Measurements from ENCODE around the gene SELENON. TPM values are rescaled to one million over a fixed set of nuclear protein-coding genes. Genes with fewer than 3 reads are reported as not detected.

SELENON gene
- total RNA-seq, 3 donors from 2014 or later: 16.6 to 39.0 (median 22.1) TPM

DNA sequence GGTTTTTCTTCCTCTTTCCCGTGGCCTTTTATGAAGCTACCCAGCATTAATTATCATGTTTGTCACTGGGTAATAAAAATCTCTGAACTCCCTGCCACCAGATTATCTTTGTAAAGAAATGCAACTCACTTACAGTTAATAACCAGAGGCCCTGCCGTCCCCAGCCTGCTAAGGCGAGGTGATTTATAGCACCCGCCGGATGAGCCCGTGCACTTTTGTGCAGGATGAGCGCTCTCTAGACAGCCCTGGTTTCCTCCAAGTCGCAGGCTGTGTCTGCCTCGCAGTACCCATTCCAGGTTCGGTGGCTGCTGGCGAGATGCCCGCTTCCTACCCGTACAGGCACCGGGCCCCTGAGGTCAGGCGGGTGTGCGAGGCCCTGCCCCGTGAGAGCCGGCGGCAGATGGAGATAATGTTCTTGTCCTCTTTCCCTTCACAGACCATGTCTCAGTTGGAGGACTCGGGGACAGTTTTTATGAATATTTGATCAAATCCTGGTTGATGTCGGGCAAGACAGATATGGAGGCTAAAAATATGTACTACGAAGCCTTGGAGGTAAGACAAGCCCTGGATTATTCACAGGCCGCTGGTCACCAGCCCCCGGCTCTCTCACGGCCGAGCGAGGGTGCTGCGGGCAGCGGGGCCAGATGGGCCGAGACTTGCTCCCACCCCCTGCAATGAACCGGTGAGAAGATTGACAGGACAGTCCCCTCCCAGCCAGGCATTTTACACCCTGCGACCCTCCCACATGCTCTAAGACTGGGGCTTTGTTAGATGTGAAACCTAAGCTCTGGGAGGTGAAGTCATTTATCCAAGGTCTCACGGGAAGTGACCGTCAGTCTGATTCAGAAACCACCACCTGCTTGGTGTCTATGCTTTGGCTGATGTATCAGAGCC, 28.5 kb upstream of the SELENON start:
- intact Hi-C loops (cut with DNase I; ENCODE audit: low total_unique reads): no loop called here
- no peaks in the 10 kb centered on the region for H3K36me3 ChIP-seq
- DNase-seq (ENCODE audit: low spot score in 2 of 2): no peak
- H3K4me1 ChIP-seq: peaks cover 0 to 9% of the 10 kb centered on the region in 2 donors
- no peak overlapping the region for H3K27ac ChIP-seq
- TF ChIP-seq POLR2AphosphoS5 (IDR thresholded peaks at IDR 0.05) (no peak), POLR2A (IDR thresholded peaks at IDR 0.05) (no peak)
- TF ChIP-seq, protein P1, sequence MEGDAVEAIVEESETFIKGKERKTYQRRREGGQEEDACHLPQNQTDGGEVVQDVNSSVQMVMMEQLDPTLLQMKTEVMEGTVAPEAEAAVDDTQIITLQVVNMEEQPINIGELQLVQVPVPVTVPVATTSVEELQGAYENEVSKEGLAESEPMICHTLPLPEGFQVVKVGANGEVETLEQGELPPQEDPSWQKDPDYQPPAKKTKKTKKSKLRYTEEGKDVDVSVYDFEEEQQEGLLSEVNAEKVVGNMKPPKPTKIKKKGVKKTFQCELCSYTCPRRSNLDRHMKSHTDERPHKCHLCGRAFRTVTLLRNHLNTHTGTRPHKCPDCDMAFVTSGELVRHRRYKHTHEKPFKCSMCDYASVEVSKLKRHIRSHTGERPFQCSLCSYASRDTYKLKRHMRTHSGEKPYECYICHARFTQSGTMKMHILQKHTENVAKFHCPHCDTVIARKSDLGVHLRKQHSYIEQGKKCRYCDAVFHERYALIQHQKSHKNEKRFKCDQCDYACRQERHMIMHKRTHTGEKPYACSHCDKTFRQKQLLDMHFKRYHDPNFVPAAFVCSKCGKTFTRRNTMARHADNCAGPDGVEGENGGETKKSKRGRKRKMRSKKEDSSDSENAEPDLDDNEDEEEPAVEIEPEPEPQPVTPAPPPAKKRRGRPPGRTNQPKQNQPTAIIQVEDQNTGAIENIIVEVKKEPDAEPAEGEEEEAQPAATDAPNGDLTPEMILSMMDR (IDR thresholded peaks at IDR 0.05): no peak
- no peaks in the 10 kb centered on the region for H3K9me3 ChIP-seq
- H3K27me3 ChIP-seq: no peaks in the 10 kb centered on the region
- no peak overlapping the region for H3K4me3 ChIP-seq

DNA sequence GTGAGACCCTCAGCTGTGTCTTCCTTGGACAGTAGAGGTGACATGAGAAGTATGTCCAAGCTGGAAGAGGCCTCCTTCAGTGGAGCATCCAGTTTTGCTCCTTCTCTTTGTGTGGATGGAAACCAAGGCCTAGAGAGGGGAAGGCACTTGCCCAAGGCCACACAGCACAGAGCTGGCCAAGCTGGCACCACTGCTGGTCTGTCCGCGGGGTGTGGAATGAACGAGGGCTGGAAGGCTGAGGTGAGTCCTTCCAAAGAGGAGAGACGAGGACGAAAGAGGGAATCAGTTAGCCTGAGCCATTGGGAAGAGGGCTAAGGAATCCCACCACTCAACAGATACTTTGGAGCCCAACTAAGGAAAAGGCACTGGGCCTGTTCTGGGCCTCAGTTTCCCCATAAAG, 27.8 kb upstream of the SELENON start:
- no peak overlapping the region for H3K27ac ChIP-seq

DNA sequence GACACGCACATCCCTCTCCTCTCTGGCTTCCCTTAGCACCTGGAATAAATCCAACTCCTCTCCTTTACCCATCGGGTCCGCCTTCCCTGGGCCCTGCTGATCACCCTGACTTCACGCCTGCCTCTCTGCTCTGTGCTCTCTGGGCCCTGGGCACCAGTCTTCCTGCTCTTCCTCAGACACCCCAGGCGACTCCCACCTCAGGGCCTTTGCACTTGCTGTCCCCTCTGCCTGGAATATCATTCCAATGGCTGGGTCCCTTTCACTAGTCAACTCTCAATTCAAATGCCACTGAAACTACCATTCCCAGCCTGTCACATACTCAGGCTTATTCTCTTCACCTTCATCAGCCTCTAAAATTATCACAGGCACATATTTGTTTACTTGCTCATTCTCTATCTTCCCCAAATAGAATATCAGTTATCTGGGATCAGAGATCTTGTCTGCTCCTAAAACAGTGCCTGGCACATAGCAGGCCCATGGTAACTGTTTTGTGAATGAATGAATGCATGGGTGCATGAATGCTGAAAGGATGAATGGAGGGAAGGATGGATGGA, 27.2 kb upstream of the SELENON start:
- H3K27ac ChIP-seq: no peak overlapping the region
- H3K36me3 ChIP-seq: no peaks in the 10 kb centered on the region
- H3K27me3 ChIP-seq: no peaks in the 10 kb centered on the region
- no peaks in the 10 kb centered on the region for H3K9me3 ChIP-seq
- peaks cover 0 to 9% of the 10 kb centered on the region in 2 donors for H3K4me1 ChIP-seq
- no peak overlapping the region for H3K4me3 ChIP-seq
- intact Hi-C loops (cut with DNase I; ENCODE audit: low total_unique reads): no loop called here
- no peak for TF ChIP-seq POLR2AphosphoS5 (IDR thresholded peaks at IDR 0.05)
- TF ChIP-seq, protein P1 (IDR thresholded peaks at IDR 0.05): no peak
- TF ChIP-seq POLR2A (IDR thresholded peaks at IDR 0.05): no peak
- DNase-seq (ENCODE audit: low spot score in 2 of 2): no peak

More for the DNA sequence above, 27.8 kb upstream of the SELENON start:
- Histone ChIP-seq H3K27me3 (no peaks in the 10 kb centered on the region), H3K4me1 (peaks cover 0 to 9% of the 10 kb centered on the region in 2 donors), H3K4me3 (no peak overlapping the region), H3K36me3 (no peaks in the 10 kb centered on the region), H3K9me3 (no peaks in the 10 kb centered on the region)
- no peak for TF ChIP-seq POLR2A (IDR thresholded peaks at IDR 0.05)
- TF ChIP-seq POLR2AphosphoS5 (IDR thresholded peaks at IDR 0.05): no peak
- TF ChIP-seq, protein P1 (IDR thresholded peaks at IDR 0.05): no peak
- intact Hi-C loops (cut with DNase I; ENCODE audit: low total_unique reads): no loop called here
- DNase-seq (ENCODE audit: low spot score in 2 of 2): no peak

DNA sequence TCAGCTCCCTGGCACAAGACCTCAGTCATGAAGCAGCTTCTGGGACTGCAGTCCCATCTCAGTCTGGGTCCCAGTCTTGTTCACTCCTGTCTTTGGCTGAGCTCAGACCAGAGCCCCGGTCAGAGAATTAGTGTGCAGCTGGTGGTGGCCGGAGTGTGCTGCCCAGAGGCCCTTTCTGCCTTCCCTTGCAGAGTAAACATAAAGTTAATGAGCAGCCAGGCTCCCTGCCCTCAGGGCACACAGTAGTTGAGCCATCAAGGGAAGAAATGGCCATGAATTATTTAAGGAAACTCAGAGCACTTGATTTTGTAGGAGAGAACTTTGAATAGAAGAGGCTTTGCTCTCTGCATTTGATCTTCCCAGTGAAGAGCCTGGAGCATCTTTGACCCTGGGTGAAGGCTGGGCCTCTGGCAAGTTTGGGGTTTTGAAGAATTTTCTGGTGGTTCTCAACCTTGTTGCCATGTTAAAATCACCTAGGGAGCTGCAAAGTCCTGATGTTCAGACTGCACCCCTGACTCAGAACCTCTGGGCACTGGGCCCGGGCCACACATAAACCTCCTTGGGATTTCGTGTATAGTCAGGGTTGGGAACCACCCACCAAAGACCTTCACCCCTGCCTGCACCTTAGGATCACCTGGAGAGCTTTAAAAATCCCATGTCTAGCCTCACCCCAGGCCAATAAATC, 26.4 kb upstream of the SELENON start:
- Histone ChIP-seq H3K4me3 (no peak overlapping the region), H3K27ac (no peak overlapping the region), H3K36me3 (no peaks in the 10 kb centered on the region), H3K4me1 (peaks cover 0 to 9% of the 10 kb centered on the region in 2 donors), H3K9me3 (no peaks in the 10 kb centered on the region), H3K27me3 (no peaks in the 10 kb centered on the region)
- DNase-seq (ENCODE audit: low spot score in 2 of 2): peak; percentile 58 to 71
- intact Hi-C loops (cut with DNase I; ENCODE audit: low total_unique reads): no loop called here
- no peak for TF ChIP-seq POLR2A (IDR thresholded peaks at IDR 0.05)
- TF ChIP-seq, protein P1 (IDR thresholded peaks at IDR 0.05): no peak
- TF ChIP-seq POLR2AphosphoS5 (IDR thresholded peaks at IDR 0.05): no peak

Data from breast epithelium (tissue), 4 donors.